Tibial nerve (tissue), 4 donors: Measurements from ENCODE around the gene FAM222B. TPM values are rescaled to one million over a fixed set of nuclear protein-coding genes. Genes with fewer than 3 reads are reported as not detected.
A peak's percentile ranks its signal among the peaks of the same experiment; 100 is the strongest.
"Not testable (repeated sequence)": the region's sequence is repeated elsewhere in the genome, so short reads cannot be mapped to it uniquely, and the experiment has no call there.

Source experiments
- DNase-seq, 2 donors: peaks; one replicate each; pipeline ENCODE4 v3.0.0-alpha.2; 2019; ENCODE audit warnings: low spot score in 2 of 2
- H3K27ac ChIP-seq, 4 donors: fragments of 200-600 bp; sonication (generic) in 3 of 4; one replicate each; pipeline ENCODE4 v1.5.1; 2017 to 2019; ENCODE audit warnings: mild to moderate bottlenecking in 1 of 4
- H3K27me3 ChIP-seq, 2 donors: fragments of 200-600 bp; sonication (generic) in 1 of 2; one replicate each; pipeline versions ENCODE4 v1.5.1 to v1.6.0; 2017 to 2019
- H3K36me3 ChIP-seq, 3 donors: fragments of 200-600 bp; sonication (generic); one replicate each; pipeline ENCODE4 v1.5.1; 2018 to 2019
- H3K4me1 ChIP-seq, 4 donors: fragments of 200-600 bp; sonication (generic) in 3 of 4; one replicate each; pipeline ENCODE4 v1.5.1; 2017 to 2019
- H3K4me3 ChIP-seq, 4 donors: fragments of 200-600 bp; sonication (generic) in 3 of 4; one replicate each; pipeline ENCODE4 v1.5.1; 2017 to 2019; ENCODE audit warnings: mild to moderate bottlenecking in 1 of 4, moderate library complexity in 1 of 4
- H3K9me3 ChIP-seq, 4 donors: fragments of 200-600 bp; sonication (generic) in 3 of 4; one replicate each; pipeline ENCODE4 v1.5.1; 2017 to 2019
- CTCF ChIP-seq, 5 experiments: fragments of 200-600 bp in 3 of 5; fragments of 450-650 bp in 2 of 5; sonication (generic) in 3 of 5; IDR thresholded peaks; one replicate each; pipeline ENCODE4 v1.5.1; 2016 to 2019; ENCODE audit warnings: antibody characterized with exemption in 5 of 5, mild to moderate bottlenecking in 3 of 5, moderate library complexity in 2 of 5
- EP300 ChIP-seq, 2 donors: sonication (generic); formaldehyde crosslinking; IDR thresholded peaks; one replicate each; pipeline ENCODE4 v1.6.1; 2017; ENCODE audit warnings: antibody characterized with exemption in 2 of 2, mild to moderate bottlenecking in 1 of 2
- POLR2A ChIP-seq, 2 donors: fragments of 450-650 bp; IDR thresholded peaks; one replicate each; pipeline ENCODE4 v1.6.1; 2017; ENCODE audit warnings: antibody characterized with exemption in 2 of 2, mild to moderate bottlenecking in 2 of 2, moderate library complexity in 2 of 2
- WGBS, 2 donors: methylation state at CpG; one replicate each; pipeline ENCODE4 v1.1.5; 2018; 5-methylcytosine and 5-hydroxymethylcytosine counted together
- total RNA-seq, 4 donors: library from RNA; depleted of rRNA; stranded (reverse); fragments of >200 nt; gene quantifications; one replicate each; pipeline ENCODE4 v1.1.0, GENCODE V29; 2016

Gene FAM222B
- total RNA-seq, 4 donors from 2014 or later = 6.1 to 17.1 (median 11.4) TPM

- peak; percentile 99 to 100 (median 100) for TF ChIP-seq CTCF (IDR thresholded peaks at IDR 0.05)
- TF ChIP-seq POLR2A (IDR thresholded peaks at IDR 0.05) = peak in 1 of 2 donors; percentile 1
- peak in 1 of 2 donors; percentile 73 for TF ChIP-seq EP300 (IDR thresholded peaks at IDR 0.05)
- no peaks in the 10 kb centered on the region for H3K9me3 ChIP-seq
- peak overlapping the region; percentile 26 to 100 (median 94) for H3K27ac ChIP-seq
- DNase-seq = peak; percentile 92 to 94
- peaks cover 6 to 30% (median 19%) of the 10 kb centered on the region in 3 donors for H3K36me3 ChIP-seq
- H3K27me3 ChIP-seq = no peaks in the 10 kb centered on the region
- whole genome bisulfite sequencing, 2 donors = 0 to 1% methylated on average over 50 to 52 of the region's 57 CpGs
- H3K4me1 ChIP-seq = peaks cover 0 to 57% (median 27%) of the 10 kb centered on the region in 4 donors
- peak overlapping the region; percentile 41 to 85 (median 68) for H3K4me3 ChIP-seq
These were observed 115.7 kb downstream of the FAM222B start for GRCh38 chr17:28726627-28727491.

- Histone ChIP-seq H3K4me3 (peak within 1 kb of the TSS; percentile 41 to 85 (median 68)), H3K27me3 (no peaks in the 10 kb centered on the region), H3K27ac (peak within 1 kb of the TSS; percentile 26 to 100 (median 94)), H3K9me3 (no peaks in the 10 kb centered on the region), H3K36me3 (peaks cover 6 to 37% (median 19%) of the 10 kb centered on the region in 3 donors), H3K4me1 (peaks cover 0 to 63% (median 33%) of the 10 kb centered on the region in 4 donors)
- peak in 1 of 2 donors; percentile 31 for DNase-seq
- TF ChIP-seq POLR2A (IDR thresholded peaks at IDR 0.05) = no peak
- no peak for TF ChIP-seq CTCF (IDR thresholded peaks at IDR 0.05)
- TF ChIP-seq EP300 (IDR thresholded peaks at IDR 0.05) = no peak
- WGBS, 2 donors = 0 to 1% methylated on average over 4 to 24 of the region's 49 CpGs
These were observed 116.4 kb downstream of the FAM222B start, which contains the start of gene TLCD1 for GRCh38 chr17:28726226-28726626. TLCD1 (minus strand) TSS chr17:28726233; CDS start chr17:28726097, 136 bp downstream.

GRCh38 chr17:28725660-28726225, 116.8 kb downstream of the FAM222B start:
- Histone ChIP-seq H3K27ac (peak overlapping the region; percentile 10 to 100 (median 92)), H3K4me3 (peak overlapping the region; percentile 41 to 85 (median 68)), H3K9me3 (no peaks in the 10 kb centered on the region), H3K4me1 (peaks cover 0 to 68% (median 38%) of the 10 kb centered on the region in 4 donors), H3K27me3 (no peaks in the 10 kb centered on the region), H3K36me3 (peaks cover 6 to 41% (median 19%) of the 10 kb centered on the region in 3 donors)
- 0 to 1% methylated on average over 2 to 21 of the region's 45 CpGs for WGBS, 2 donors
- DNase-seq = no peak
- TF ChIP-seq POLR2A (IDR thresholded peaks at IDR 0.05) = no peak
- no peak for TF ChIP-seq CTCF (IDR thresholded peaks at IDR 0.05)
- TF ChIP-seq EP300 (IDR thresholded peaks at IDR 0.05) = no peak

GRCh38 chr17:28725166-28725659, 117.4 kb downstream of the FAM222B start:
- H3K4me1 ChIP-seq = peaks cover 0 to 73% (median 41%) of the 10 kb centered on the region in 4 donors
- H3K9me3 ChIP-seq = no peaks in the 10 kb centered on the region
- H3K36me3 ChIP-seq = peaks cover 6 to 41% (median 19%) of the 10 kb centered on the region in 3 donors
- H3K4me3 ChIP-seq = peak overlapping the region; percentile 41 to 85 (median 68)
- peak overlapping the region in 3 of 4 donors; percentile 88 to 100 (median 97) for H3K27ac ChIP-seq
- H3K27me3 ChIP-seq = no peaks in the 10 kb centered on the region
- TF ChIP-seq POLR2A (IDR thresholded peaks at IDR 0.05) = no peak
- peak in 1 of 2 donors; percentile 28 for TF ChIP-seq EP300 (IDR thresholded peaks at IDR 0.05)
- no peak for DNase-seq
- WGBS, 2 donors = 23 to 30% methylated on average over 20 of the region's 20 CpGs

GRCh38 chr17:28724500-28725165, 118.0 kb downstream of the FAM222B start:
- Histone ChIP-seq H3K4me1 (peaks cover 0 to 71% (median 40%) of the 10 kb centered on the region in 4 donors), H3K27ac (peak overlapping the region in 3 of 4 donors; percentile 88 to 100 (median 97)), H3K27me3 (no peaks in the 10 kb centered on the region), H3K4me3 (no peak overlapping the region), H3K36me3 (peaks cover 6 to 41% (median 19%) of the 10 kb centered on the region in 3 donors), H3K9me3 (no peaks in the 10 kb centered on the region)
- 73 to 74% methylated on average over 10 of the region's 10 CpGs for WGBS, 2 donors
- no peak for DNase-seq
- TF ChIP-seq POLR2A (IDR thresholded peaks at IDR 0.05) = no peak
- no peak for TF ChIP-seq CTCF (IDR thresholded peaks at IDR 0.05)
- no peak for TF ChIP-seq EP300 (IDR thresholded peaks at IDR 0.05)

- H3K27ac ChIP-seq, H3K27me3 ChIP-seq, DNase-seq, H3K4me3 ChIP-seq, H3K9me3 ChIP-seq: not testable (repeated sequence)
- WGBS, 2 donors = 63 to 64% methylated on average over 4 of the region's 4 CpGs
- H3K36me3 ChIP-seq = peaks cover 6 to 41% (median 19%) of the 10 kb centered on the region in 3 donors
- H3K4me1 ChIP-seq = peaks cover 0 to 68% (median 42%) of the 10 kb centered on the region in 4 donors
These were observed 118.6 kb downstream of the FAM222B start for GRCh38 chr17:28723836-28724499.
